ENCODE measurements around the gene MAP4.

GRCh38 chr3:47848599-47849117 is 167.6 kb downstream of the MAP4 start:
- TF ChIP-seq CTCF (IDR thresholded peaks at IDR 0.05; ENCODE audit: low read depth, low read length, missing input control), result no peak
- no peak for TF ChIP-seq NR2F2 (IDR thresholded peaks at IDR 0.05)
- no peak for TF ChIP-seq RAD21 (IDR thresholded peaks at IDR 0.05)
- no peak for TF ChIP-seq SP1 (IDR thresholded peaks at IDR 0.05)
- TF ChIP-seq RXRA (IDR thresholded peaks at IDR 0.05), result no peak
- TF ChIP-seq REST (IDR thresholded peaks at IDR 0.05), result no peak
- no peak for TF ChIP-seq YY1 (IDR thresholded peaks at IDR 0.05)
- TF ChIP-seq EGR1 (IDR thresholded peaks at IDR 0.05; ENCODE audit: low read depth in 2 of 2), result no peak
- no peak for TF ChIP-seq FOXA1 (IDR thresholded peaks at IDR 0.05)
- TF ChIP-seq HNF4A (conservative IDR thresholded peaks at IDR 0.05), result no peak
- TF ChIP-seq JUND (IDR thresholded peaks at IDR 0.05), result no peak
- TF ChIP-seq TAF1 (conservative IDR thresholded peaks at IDR 0.05), result no peak
- no peak for TF ChIP-seq MAX (IDR thresholded peaks at IDR 0.05)
- TF ChIP-seq GABPA (IDR thresholded peaks at IDR 0.05 in 1 of 2, conservative IDR thresholded peaks at IDR 0.05 in 1 of 2), result no peak

Data from liver (tissue), 3 donors.